MM.1S (cell line): Measurements from ENCODE around the gene ATP9A.

Experiments used
- DNase-seq: peaks from one replicate; pipeline ENCODE4 v3.0.0-alpha.2; 2015
- H2AFZ ChIP-seq: fragments of 300-600 bp; sonication (generic); 2 replicates; pipeline ENCODE4 v1.6.0; 2016; ENCODE audit warnings: antibody characterized with exemption, low read length
- H3F3A ChIP-seq: fragments of 300-600 bp; sonication (generic); 2 replicates; pipeline ENCODE4 v1.6.1; 2016; ENCODE audit warnings: mild to moderate bottlenecking, antibody characterized with exemption, low read length, moderate library complexity, mixed read lengths; ENCODE audit not compliant: insufficient read depth
- H3K27ac ChIP-seq: fragments of 300-600 bp; sonication (generic); 2 replicates; pipeline ENCODE4 v1.5.1; 2016; ENCODE audit warnings: mild to moderate bottlenecking, low read length
- H3K27me3 ChIP-seq: fragments of 300-600 bp; sonication (generic); replicated peaks from 2 replicates; pipeline ENCODE4 v1.6.0; 2016; ENCODE audit warnings: low read length; ENCODE audit not compliant: insufficient read depth
- H3K36me3 ChIP-seq: fragments of 300-600 bp; sonication (generic); replicated peaks from 2 replicates; pipeline ENCODE4 v1.6.1; 2016; ENCODE audit warnings: mild to moderate bottlenecking, low read length, mixed read lengths; ENCODE audit not compliant: insufficient read depth
- H3K4me1 ChIP-seq: fragments of 300-600 bp; sonication (generic); 2 replicates; pipeline ENCODE4 v1.6.1; 2016; ENCODE audit warnings: low read length, mixed read lengths
- H3K4me2 ChIP-seq: fragments of 300-600 bp; sonication (generic); 2 replicates; pipeline ENCODE4 v1.6.0; 2016; ENCODE audit warnings: low read depth, low read length
- H3K4me3 ChIP-seq: fragments of 300-600 bp; sonication (generic); 2 replicates; pipeline ENCODE4 v1.5.1; 2016; ENCODE audit warnings: low read length, mixed read lengths
- H3K79me2 ChIP-seq: fragments of 300-600 bp; sonication (generic); 2 replicates; pipeline ENCODE4 v1.6.1; 2016; ENCODE audit warnings: mixed run types, low read length, mixed read lengths
- H3K9ac ChIP-seq: fragments of 300-600 bp; sonication (generic); 2 replicates; pipeline ENCODE4 v1.6.1; 2016; ENCODE audit warnings: low read length, mixed read lengths
- H3K9me2 ChIP-seq: fragments of 300-600 bp; sonication (generic); replicated peaks from 2 replicates; pipeline ENCODE4 v1.6.1; 2016; ENCODE audit warnings: mild to moderate bottlenecking, low read length, mixed read lengths; ENCODE audit not compliant: insufficient read depth
- H3K9me3 ChIP-seq: fragments of 300-600 bp; sonication (generic); replicated peaks from 2 replicates; pipeline ENCODE4 v1.6.1; 2016; ENCODE audit warnings: mild to moderate bottlenecking, low read length, mixed read lengths; ENCODE audit not compliant: insufficient read depth
- H4K20me1 ChIP-seq: fragments of 300-600 bp; sonication (generic); 2 replicates; pipeline ENCODE4 v1.6.1; 2016; ENCODE audit warnings: mild to moderate bottlenecking, low read length, moderate library complexity, mixed read lengths; ENCODE audit not compliant: insufficient read depth
- EZH2 ChIP-seq: fragments of 300-600 bp; sonication (generic); optimal IDR thresholded peaks from 2 replicates; pipeline ENCODE3; 2017; ENCODE audit warnings: low read depth, mild to moderate bottlenecking, antibody characterized with exemption, low read length, mixed read lengths
- EZH2phosphoT487 ChIP-seq: fragments of 300-600 bp; sonication (generic); IDR thresholded peaks from 2 replicates; pipeline ENCODE4 v1.6.1; 2018; ENCODE audit warnings: antibody characterized with exemption, low read length
- TF ChIP-seq, protein P1 (sequence below): fragments of 300-600 bp; sonication (generic); IDR thresholded peaks from 2 replicates; pipeline ENCODE4 v1.5.1; 2016; ENCODE audit warnings: antibody characterized with exemption, low read length, mixed read lengths

Gene ATP9A

DNA sequence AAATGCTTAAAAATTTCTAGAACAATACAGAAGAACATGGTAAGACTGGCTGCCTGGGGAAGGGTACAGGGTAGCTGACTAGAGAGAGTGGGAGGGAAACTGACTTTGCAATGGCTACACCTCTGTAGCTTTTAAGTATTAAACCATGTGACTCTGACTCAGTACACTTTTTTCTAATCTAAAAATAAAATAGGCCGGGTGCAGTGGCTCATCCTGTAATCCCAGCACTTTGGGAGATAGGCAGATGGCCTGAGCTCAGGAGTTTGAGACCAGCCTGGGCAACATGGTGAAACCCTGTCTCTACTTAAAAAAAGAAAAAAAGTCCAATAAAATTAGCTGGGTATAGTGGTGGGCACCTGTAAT lies 18.5 kb downstream of the ATP9A start:
- Histone ChIP-seq H4K20me1 (no peaks in the 10 kb centered on the region), H3K27me3 (no peaks in the 10 kb centered on the region), H3K4me1 (no peaks in the 10 kb centered on the region), H3K79me2 (no peaks in the 10 kb centered on the region), H3K27ac (no peak overlapping the region), H3K9me3 (no peaks in the 10 kb centered on the region), H3K4me2 (no peak overlapping the region), H2AFZ (no peak overlapping the region), H3K4me3 (no peak overlapping the region), H3F3A (no peaks in the 10 kb centered on the region), H3K36me3 (no peaks in the 10 kb centered on the region), H3K9me2 (no peaks in the 10 kb centered on the region), H3K9ac (no peak overlapping the region)
- TF ChIP-seq EZH2 (no peak), EZH2phosphoT487 (no peak)
- TF ChIP-seq, protein P1, sequence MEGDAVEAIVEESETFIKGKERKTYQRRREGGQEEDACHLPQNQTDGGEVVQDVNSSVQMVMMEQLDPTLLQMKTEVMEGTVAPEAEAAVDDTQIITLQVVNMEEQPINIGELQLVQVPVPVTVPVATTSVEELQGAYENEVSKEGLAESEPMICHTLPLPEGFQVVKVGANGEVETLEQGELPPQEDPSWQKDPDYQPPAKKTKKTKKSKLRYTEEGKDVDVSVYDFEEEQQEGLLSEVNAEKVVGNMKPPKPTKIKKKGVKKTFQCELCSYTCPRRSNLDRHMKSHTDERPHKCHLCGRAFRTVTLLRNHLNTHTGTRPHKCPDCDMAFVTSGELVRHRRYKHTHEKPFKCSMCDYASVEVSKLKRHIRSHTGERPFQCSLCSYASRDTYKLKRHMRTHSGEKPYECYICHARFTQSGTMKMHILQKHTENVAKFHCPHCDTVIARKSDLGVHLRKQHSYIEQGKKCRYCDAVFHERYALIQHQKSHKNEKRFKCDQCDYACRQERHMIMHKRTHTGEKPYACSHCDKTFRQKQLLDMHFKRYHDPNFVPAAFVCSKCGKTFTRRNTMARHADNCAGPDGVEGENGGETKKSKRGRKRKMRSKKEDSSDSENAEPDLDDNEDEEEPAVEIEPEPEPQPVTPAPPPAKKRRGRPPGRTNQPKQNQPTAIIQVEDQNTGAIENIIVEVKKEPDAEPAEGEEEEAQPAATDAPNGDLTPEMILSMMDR, result no peak
- DNase-seq, result no peak

DNA sequence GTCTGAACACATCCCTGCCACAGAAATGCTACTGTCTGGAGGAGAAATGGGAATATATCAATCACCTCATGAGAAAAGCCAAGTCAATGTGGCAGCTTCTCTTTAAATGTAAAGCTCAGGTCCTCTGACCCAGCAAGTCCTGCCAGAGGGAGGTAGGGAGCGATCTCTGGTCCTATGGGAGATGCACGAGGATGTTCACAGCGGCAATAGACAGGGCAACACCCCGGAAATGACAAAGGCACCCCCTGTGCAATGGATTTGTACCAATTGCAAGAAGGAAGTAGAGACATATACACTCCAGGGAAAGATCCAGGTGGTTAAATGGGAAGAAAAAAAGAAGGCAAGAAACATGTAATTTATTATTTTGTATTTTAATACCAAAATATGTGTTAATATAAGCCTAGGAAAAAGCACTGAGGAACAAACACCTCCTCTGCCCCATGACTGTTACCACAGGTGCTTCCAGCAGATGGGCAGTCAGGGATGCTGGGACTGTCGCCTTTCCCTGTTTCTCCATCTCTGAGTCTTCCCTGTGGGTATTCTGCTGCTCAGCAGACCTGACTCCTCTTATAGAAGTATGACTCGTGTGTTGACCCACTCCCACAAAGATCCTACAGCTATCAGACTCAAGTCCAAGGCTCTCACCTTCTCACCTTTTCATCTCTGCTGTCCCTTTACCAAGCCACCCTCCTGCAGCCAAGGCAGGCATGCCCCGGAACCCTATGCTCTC lies 20.8 kb downstream of the ATP9A start:
- Histone ChIP-seq H3F3A (no peaks in the 10 kb centered on the region), H3K79me2 (no peaks in the 10 kb centered on the region), H3K4me3 (no peak overlapping the region), H3K27me3 (no peaks in the 10 kb centered on the region), H4K20me1 (no peaks in the 10 kb centered on the region), H2AFZ (no peak overlapping the region), H3K9ac (no peak overlapping the region), H3K36me3 (no peaks in the 10 kb centered on the region), H3K4me2 (no peak overlapping the region), H3K4me1 (no peaks in the 10 kb centered on the region), H3K9me3 (no peaks in the 10 kb centered on the region), H3K9me2 (no peaks in the 10 kb centered on the region), H3K27ac (no peak overlapping the region)
- TF ChIP-seq EZH2, result no peak
- no peak for TF ChIP-seq EZH2phosphoT487
- TF ChIP-seq, protein P1, result no peak
- no peak for DNase-seq

DNA sequence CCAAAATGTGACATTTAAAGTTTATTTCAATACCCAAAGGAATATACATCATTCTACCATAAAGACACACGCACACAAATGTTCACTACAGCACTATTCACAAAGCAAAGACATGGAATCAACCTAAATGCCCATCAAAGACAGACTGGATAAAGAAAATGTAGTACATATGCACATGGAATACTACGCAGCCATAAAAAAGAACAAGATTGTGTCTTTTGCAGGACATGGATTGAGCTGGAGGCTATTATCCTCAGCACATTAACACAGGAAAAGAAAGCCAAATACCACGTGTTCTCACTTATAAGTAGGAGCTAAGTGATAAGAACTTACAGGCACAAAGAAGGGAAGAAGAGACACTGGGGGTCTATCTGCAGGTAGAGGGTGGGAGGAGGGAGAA lies 22.4 kb downstream of the ATP9A start:
- H3K27me3 ChIP-seq, result no peaks in the 10 kb centered on the region
- no peaks in the 10 kb centered on the region for H3K4me1 ChIP-seq
- no peaks in the 10 kb centered on the region for H3K9me3 ChIP-seq

More for the DNA sequence above, 22.4 kb downstream of the ATP9A start:
- H3K79me2 ChIP-seq, result no peaks in the 10 kb centered on the region
- H3K9ac ChIP-seq, result no peak overlapping the region
- no peak overlapping the region for H3K4me3 ChIP-seq
- H3K4me2 ChIP-seq, result no peak overlapping the region
- no peaks in the 10 kb centered on the region for H3K36me3 ChIP-seq
- no peak overlapping the region for H2AFZ ChIP-seq
- H3K9me2 ChIP-seq, result no peaks in the 10 kb centered on the region
- DNase-seq, result no peak
- TF ChIP-seq, protein P1, result no peak
- no peak for TF ChIP-seq EZH2phosphoT487
- TF ChIP-seq EZH2, result no peak
- H3F3A ChIP-seq, result no peaks in the 10 kb centered on the region
- no peaks in the 10 kb centered on the region for H4K20me1 ChIP-seq
- no peak overlapping the region for H3K27ac ChIP-seq
